GM12864 (cell line): Measurements from ENCODE around the gene GAPDHS.

Experiments used
- DNase-seq: peaks from one replicate; pipeline ENCODE4 v3.0.0-alpha.2; 2011; ENCODE audit warnings: low read depth
- H3K4me3 ChIP-seq: 2 replicates; pipeline ENCODE4 v1.5.1; 2011; ENCODE audit warnings: mild to moderate bottlenecking, low read depth, low read length, control low read depth
- CTCF ChIP-seq: IDR thresholded peaks from 2 replicates; pipeline ENCODE4 v1.5.1; 2011; ENCODE audit warnings: low read depth, mild to moderate bottlenecking, moderate library complexity, low read length, control low read depth, inconsistent platforms; ENCODE audit errors: missing control alignments

The GAPDHS gene

GRCh38 chr19:35534803-35535480, 1.7 kb downstream of the GAPDHS start:
- DNase-seq = no peak
- no peak overlapping the region for H3K4me3 ChIP-seq
- no peak for TF ChIP-seq CTCF

GRCh38 chr19:35539314-35539713, 6.1 kb downstream of the GAPDHS start:
- no peak overlapping the region; the same call in 1 of the 2 replicates for H3K4me3 ChIP-seq
- no peak for TF ChIP-seq CTCF
- no peak for DNase-seq

- H3K4me3 ChIP-seq = no peak overlapping the region
- no peak for TF ChIP-seq CTCF
- DNase-seq = no peak
Observed at GRCh38 chr19:35539850-35540249, 6.6 kb downstream of the GAPDHS start.

- no peak for DNase-seq
Observed at GRCh38 chr19:35540356-35540927, 7.2 kb downstream of the GAPDHS start.

GRCh38 chr19:35542209-35542608, 9.0 kb downstream of the GAPDHS start:
- no peak overlapping the region for H3K4me3 ChIP-seq
- DNase-seq = no peak
- TF ChIP-seq CTCF = no peak

More at GRCh38 chr19:35540356-35540927, 7.2 kb downstream of the GAPDHS start:
- H3K4me3 ChIP-seq = no peak overlapping the region
- no peak for TF ChIP-seq CTCF

GRCh38 chr19:35543280-35544109, 10.2 kb downstream of the GAPDHS start:
- TF ChIP-seq CTCF = no peak
- H3K4me3 ChIP-seq = no peak overlapping the region
- no peak for DNase-seq
